Omental fat pad (tissue), 4 donors: Measurements from ENCODE around the gene PAIP2. TPM values are rescaled to one million over a fixed set of nuclear protein-coding genes. Genes with fewer than 3 reads are reported as not detected.

ENCODE experiments used
- ATAC-seq: fragments of 150-250 bp; one replicate; pipeline ENCODE4 v1.9.1; 2016; ENCODE audit warnings: mild to moderate bottlenecking, moderate library complexity; ENCODE audit not compliant: low FRiP score
- DNase-seq: peaks from one replicate; pipeline ENCODE4 v3.0.0-alpha.2; 2019; ENCODE audit warnings: low spot score
- CTCF ChIP-seq, 3 donors: fragments of 450-650 bp; IDR thresholded peaks; one replicate each; pipeline ENCODE4 v1.5.1; 2016 to 2017; ENCODE audit warnings: antibody characterized with exemption in 3 of 3, mild to moderate bottlenecking in 3 of 3, moderate library complexity in 2 of 3
- total RNA-seq, 4 donors: library from RNA; depleted of rRNA; stranded (reverse); fragments of >200 nt; gene quantifications; one replicate each; pipeline ENCODE4 v1.1.0, GENCODE V29; 2016

PAIP2 gene
- total RNA-seq, 4 donors from 2014 or later = 73.1 to 113 (median 103) TPM

- peak; percentile 6 for ATAC-seq
- TF ChIP-seq CTCF (IDR thresholded peaks at IDR 0.05) = no peak
- DNase-seq = no peak
Observed at GRCh38 chr5:139393497-139394122, 52.0 kb downstream of the PAIP2 start.

GRCh38 chr5:139394123-139394653 is 52.5 kb downstream of the PAIP2 start:
- no peak for TF ChIP-seq CTCF (IDR thresholded peaks at IDR 0.05)
- DNase-seq (no peak), ATAC-seq (peak; percentile 8)

DNA sequence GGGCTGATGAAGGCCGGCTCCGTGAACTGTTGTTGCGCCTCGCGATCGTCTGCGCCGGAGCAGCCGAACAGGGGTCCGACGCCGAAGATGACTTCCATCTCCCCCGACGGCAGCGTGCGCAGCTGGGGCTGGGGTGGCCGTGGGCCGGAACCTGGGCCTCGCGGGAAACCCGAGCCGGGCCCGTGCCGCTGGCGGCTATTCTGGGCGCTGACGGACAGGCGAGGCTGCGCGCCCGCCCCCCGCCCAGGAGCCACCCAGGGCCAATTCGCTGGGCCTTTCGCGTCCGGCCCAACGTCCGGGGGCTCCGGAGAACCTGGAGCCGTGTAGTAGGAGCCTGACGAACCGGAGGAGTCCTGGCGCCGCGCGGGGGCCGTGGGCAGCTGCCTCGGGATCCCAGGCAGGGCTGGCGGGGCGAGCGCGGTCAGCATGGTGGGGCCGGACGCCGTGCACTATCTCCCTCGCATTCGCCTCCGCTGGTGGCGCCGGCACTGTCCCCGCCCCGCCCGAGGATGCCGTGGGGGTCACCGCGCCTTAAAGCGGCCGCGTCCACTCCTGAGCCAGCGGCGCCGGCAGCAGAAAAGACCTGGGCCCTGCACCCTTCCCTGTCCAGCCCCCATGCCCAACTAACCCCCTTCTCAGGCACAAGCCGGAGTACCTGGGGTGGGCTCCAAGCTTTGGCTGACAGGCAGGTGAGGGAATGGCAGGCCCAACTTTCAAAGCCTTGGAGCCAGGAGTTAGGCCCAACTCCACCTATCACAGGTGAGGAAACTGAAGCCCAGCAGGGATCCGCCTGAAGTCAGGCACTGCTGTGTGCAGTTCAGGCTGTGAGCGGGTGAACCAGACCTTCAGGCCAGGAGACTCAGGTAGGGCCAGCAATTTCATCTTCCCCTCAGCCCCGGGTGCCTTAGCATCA is 53.3 kb downstream of the PAIP2 start, which contains the start of gene PROB1:
PROB1 (minus strand) TSS at position 451 of the 913 bp plus-strand sequence; CDS start at position 428, 23 bp downstream.
- ATAC-seq (no peak), DNase-seq (no peak)
- no peak for TF ChIP-seq CTCF (IDR thresholded peaks at IDR 0.05)

DNA sequence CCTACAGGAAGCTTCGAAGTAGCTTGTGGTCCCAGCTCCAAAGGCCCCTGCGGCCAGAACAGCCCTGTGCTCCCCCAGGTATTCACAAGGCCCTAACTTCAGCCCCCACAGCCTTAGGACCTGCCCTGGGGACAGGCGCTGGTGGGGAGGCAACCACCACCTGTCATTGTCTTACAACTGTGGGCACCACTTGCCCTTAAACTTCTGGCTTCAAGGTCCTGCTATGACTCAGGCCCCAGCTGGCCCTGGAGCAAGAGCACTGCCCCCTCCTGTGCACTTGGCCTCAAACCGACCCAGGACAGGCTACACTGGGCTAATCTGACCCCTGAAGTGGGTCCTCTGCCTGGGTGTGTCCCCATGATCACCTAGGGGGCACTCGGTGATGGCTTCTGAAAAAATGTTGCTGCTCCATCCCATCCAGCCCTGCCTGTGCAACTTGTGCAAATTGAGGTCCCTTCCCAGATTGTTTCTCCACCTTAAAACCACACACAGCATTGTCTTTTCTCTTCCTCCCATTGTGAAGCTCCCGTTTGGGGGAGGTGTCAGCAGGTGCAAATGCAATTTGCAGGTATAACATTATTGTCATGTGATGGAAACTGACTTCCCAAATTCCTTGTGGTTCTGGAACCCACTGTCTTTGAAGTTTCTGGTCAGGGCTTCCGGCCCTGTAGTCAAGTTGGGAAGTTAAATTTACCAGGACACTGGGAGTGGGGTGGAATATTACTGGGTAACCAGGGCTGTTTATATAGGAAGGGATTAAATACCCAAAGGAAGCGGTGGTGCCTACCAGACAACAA is 54.4 kb downstream of the PAIP2 start:
- DNase-seq (no peak), ATAC-seq (no peak)
- TF ChIP-seq CTCF (IDR thresholded peaks at IDR 0.05) = no peak

DNA sequence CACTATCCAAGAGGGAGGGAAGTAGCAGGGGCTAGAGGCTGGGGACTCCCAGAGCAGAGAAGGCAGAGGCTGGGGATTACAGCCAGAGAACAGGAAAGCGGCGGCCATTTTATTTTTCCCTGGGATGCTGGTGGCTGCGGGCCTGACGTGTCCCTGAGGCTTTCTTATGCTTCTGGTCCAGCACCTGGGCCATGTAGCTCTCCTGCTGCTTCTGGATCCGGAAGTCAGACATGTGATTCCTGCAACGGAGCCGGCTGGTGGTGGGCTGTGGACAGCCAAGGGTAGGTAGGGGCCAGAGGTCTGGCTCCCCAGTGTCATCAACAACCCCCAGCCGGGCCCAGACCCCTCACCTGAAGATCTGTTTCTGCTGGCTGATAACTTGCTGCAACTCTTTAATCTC is 55.0 kb downstream of the PAIP2 start:
- DNase-seq (no peak), ATAC-seq (no peak)
- TF ChIP-seq CTCF (IDR thresholded peaks at IDR 0.05) = no peak

DNA sequence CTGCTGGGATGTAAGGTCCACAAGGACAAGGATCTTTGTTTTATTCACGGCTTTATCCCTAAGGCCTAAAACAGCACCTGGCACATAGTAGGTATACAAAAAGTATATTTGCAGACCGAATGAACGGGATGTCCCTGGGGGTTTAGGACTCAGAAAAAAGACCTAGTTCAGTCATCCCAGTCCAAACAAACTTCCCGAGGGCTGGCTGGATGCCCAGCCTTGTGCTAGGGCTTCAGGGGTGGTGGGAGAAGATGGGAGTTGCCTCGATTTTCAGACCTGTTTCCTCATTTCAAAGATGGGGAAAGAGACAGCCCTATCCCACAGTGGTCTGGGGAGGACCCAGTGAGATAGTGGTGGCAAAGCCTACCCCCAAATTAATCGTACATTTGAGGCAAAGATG is 56.3 kb downstream of the PAIP2 start:
- DNase-seq (no peak), ATAC-seq (no peak)
- no peak for TF ChIP-seq CTCF (IDR thresholded peaks at IDR 0.05)
